Loucy (cell line): ENCODE measurements around the gene WARS2.

Experiments
- H2AFZ ChIP-seq: fragments of 200-600 bp; sonication (generic); 2 replicates; pipeline ENCODE4 v1.6.0; 2016; ENCODE audit warnings: antibody characterized with exemption, mild to moderate bottlenecking, low read length, moderate library complexity
- H3F3A ChIP-seq: fragments of 200-600 bp; 2 replicates; pipeline ENCODE4 v1.6.0; 2016; ENCODE audit warnings: antibody characterized with exemption, low read depth, mild to moderate bottlenecking
- H3K27me3 ChIP-seq: fragments of 200-600 bp; sonication (generic); 2 replicates; pipeline ENCODE4 v1.6.1; 2014; ENCODE audit warnings: low read length, mild to moderate bottlenecking; ENCODE audit not compliant: insufficient read depth, poor library complexity, severe bottlenecking
- H3K36me3 ChIP-seq: fragments of 200-600 bp; sonication (generic); 2 replicates; pipeline ENCODE4 v1.6.1; 2016; ENCODE audit warnings: low read length; ENCODE audit not compliant: insufficient read depth
- H3K4me1 ChIP-seq: fragments of 200-600 bp; sonication (generic); 2 replicates; pipeline ENCODE4 v1.5.1; 2014; ENCODE audit warnings: low read length, mild to moderate bottlenecking; ENCODE audit not compliant: insufficient read depth, poor library complexity, severe bottlenecking
- H3K4me2 ChIP-seq: fragments of 200-600 bp; sonication (generic); 2 replicates; pipeline ENCODE4 v1.6.0; 2014; ENCODE audit warnings: antibody characterized with exemption, low read length, low read depth, mild to moderate bottlenecking; ENCODE audit not compliant: poor library complexity, severe bottlenecking
- H3K4me3 ChIP-seq: fragments of 200-600 bp; sonication (generic); 2 replicates; pipeline ENCODE4 v1.5.1; 2014; ENCODE audit warnings: low read length, mild to moderate bottlenecking, mixed read lengths; ENCODE audit not compliant: poor library complexity, severe bottlenecking
- H3K79me2 ChIP-seq: fragments of 200-600 bp; sonication (generic); 2 replicates; pipeline ENCODE4 v1.6.1; 2014; ENCODE audit warnings: low read length; ENCODE audit not compliant: insufficient read depth
- H3K9ac ChIP-seq: fragments of 200-600 bp; sonication (generic); 2 replicates; pipeline ENCODE4 v1.6.0; 2014; ENCODE audit warnings: mild to moderate bottlenecking, low read depth, low read length, moderate library complexity; ENCODE audit not compliant: poor library complexity, severe bottlenecking
- H3K9me2 ChIP-seq: fragments of 200-600 bp; sonication (generic); replicated peaks from 2 replicates; pipeline ENCODE4 v1.6.1; 2016; ENCODE audit warnings: low read depth, low read length, mixed read lengths
- H3K9me3 ChIP-seq: fragments of 200-600 bp; sonication (generic); 2 replicates; pipeline ENCODE4 v1.6.1; 2014; ENCODE audit warnings: mild to moderate bottlenecking, antibody characterized with exemption, low read length, low read depth; ENCODE audit not compliant: insufficient read depth
- H4K20me1 ChIP-seq: fragments of 200-600 bp; sonication (generic); 2 replicates; pipeline ENCODE4 v1.6.0; 2014; ENCODE audit warnings: antibody characterized with exemption, low read length, mild to moderate bottlenecking; ENCODE audit not compliant: insufficient read depth, poor library complexity, severe bottlenecking
- CTCF ChIP-seq: fragments of 200-600 bp; sonication (generic); conservative IDR thresholded peaks from 2 replicates; pipeline ENCODE4 v1.5.1; 2014; ENCODE audit warnings: mild to moderate bottlenecking, antibody characterized with exemption, low read length
- EZH2phosphoT487 ChIP-seq: fragments of 200-600 bp; IDR thresholded peaks from 2 replicates; pipeline ENCODE4 v1.6.1; 2018; ENCODE audit warnings: antibody characterized with exemption, mild to moderate bottlenecking, moderate library complexity, borderline replicate concordance

Gene WARS2

GRCh38 chr1:119141020-119141424, 569 bp upstream of the WARS2 start:
- H3K36me3 ChIP-seq = no peaks in the 10 kb centered on the region
- peak overlapping the region; percentile 84 for H3K4me2 ChIP-seq
- TF ChIP-seq CTCF = peak; percentile 59
- no peak for TF ChIP-seq EZH2phosphoT487
- H3K9me2 ChIP-seq = no peaks in the 10 kb centered on the region
- peaks cover 22% of the 10 kb centered on the region for H3K79me2 ChIP-seq
- H2AFZ ChIP-seq = peak overlapping the region; percentile 76
- H4K20me1 ChIP-seq = no peaks in the 10 kb centered on the region
- H3K4me1 ChIP-seq = peaks cover 50% of the 10 kb centered on the region
- no peaks in the 10 kb centered on the region for H3K9me3 ChIP-seq
- no peaks in the 10 kb centered on the region for H3F3A ChIP-seq
- H3K9ac ChIP-seq = peak overlapping the region; percentile 83
- peak overlapping the region; percentile 77 for H3K4me3 ChIP-seq
- H3K27me3 ChIP-seq = no peaks in the 10 kb centered on the region

GRCh38 chr1:119139857-119140176, 636 bp downstream of the WARS2 start:
- no peak for TF ChIP-seq CTCF
- no peak for TF ChIP-seq EZH2phosphoT487
- Histone ChIP-seq H3K9me3 (no peaks in the 10 kb centered on the region), H3K36me3 (no peaks in the 10 kb centered on the region), H3K9me2 (no peaks in the 10 kb centered on the region), H3K4me3 (peak overlapping the region; percentile 77), H3F3A (no peaks in the 10 kb centered on the region), H3K4me2 (peak overlapping the region; percentile 84), H2AFZ (peak overlapping the region; percentile 90), H3K27me3 (no peaks in the 10 kb centered on the region), H3K9ac (peak overlapping the region; percentile 83), H3K4me1 (peaks cover 50% of the 10 kb centered on the region), H4K20me1 (no peaks in the 10 kb centered on the region), H3K79me2 (peaks cover 22% of the 10 kb centered on the region)

DNA sequence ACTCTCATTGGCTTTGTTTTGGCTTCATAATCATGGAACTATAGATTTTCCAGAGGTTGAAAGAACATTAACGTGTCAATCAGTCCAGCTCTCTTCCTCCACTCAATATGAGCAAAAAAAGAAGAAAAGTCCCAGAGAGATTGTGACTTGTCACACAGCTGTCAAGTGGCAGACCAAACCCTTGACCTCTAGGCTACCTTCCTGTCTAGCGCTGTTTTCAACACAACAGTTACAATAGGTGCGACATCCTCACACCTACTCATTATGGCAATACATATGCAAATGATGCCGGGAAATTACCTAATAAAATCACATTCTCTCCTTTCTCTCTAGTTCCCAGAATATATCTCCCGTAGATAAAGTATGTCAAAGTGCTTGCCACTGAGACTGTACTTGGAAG, 1.1 kb downstream of the WARS2 start:
- TF ChIP-seq CTCF (no peak), EZH2phosphoT487 (no peak)
- Histone ChIP-seq H3K9ac (peak overlapping the region; percentile 83), H3K9me2 (no peaks in the 10 kb centered on the region), H3F3A (no peaks in the 10 kb centered on the region), H3K79me2 (peaks cover 22% of the 10 kb centered on the region), H3K36me3 (no peaks in the 10 kb centered on the region), H3K27me3 (no peaks in the 10 kb centered on the region), H4K20me1 (no peaks in the 10 kb centered on the region), H3K4me2 (peak overlapping the region; percentile 84), H3K4me3 (peak overlapping the region; percentile 77), H3K4me1 (peaks cover 50% of the 10 kb centered on the region), H2AFZ (peak overlapping the region; percentile 90), H3K9me3 (no peaks in the 10 kb centered on the region)
